ENCODE results near the gene NRIP1.

NRIP1 gene

GRCh38 chr21:15003463-15004135, 61.2 kb downstream of the NRIP1 start:
- H3K4me3 ChIP-seq (IDR thresholded peaks at IDR 0.05; ENCODE audit: insufficient read depth, low read depth, low read length), result no peak overlapping the region
- H3K4me2 ChIP-seq, result no peak overlapping the region
- no peak for TF ChIP-seq CTCF (conservative IDR thresholded peaks at IDR 0.05; ENCODE audit: low read depth, low read length)
- H3K27me3 ChIP-seq (ENCODE audit: insufficient read depth, low read depth), result no peaks in the 10 kb centered on the region
- no peak overlapping the region for H2AFZ ChIP-seq (ENCODE audit: low read depth)
- no peaks in the 10 kb centered on the region for H3K79me2 ChIP-seq (ENCODE audit: insufficient read depth, low read depth)
- H3K36me3 ChIP-seq (ENCODE audit: insufficient read depth), result no peaks in the 10 kb centered on the region
- H4K20me1 ChIP-seq (ENCODE audit: insufficient read depth), result no peaks in the 10 kb centered on the region
- no peaks in the 10 kb centered on the region for H3K4me1 ChIP-seq (ENCODE audit: low read depth, poor library complexity, severe bottlenecking)
- H3K9ac ChIP-seq, result no peak overlapping the region
- H3K27ac ChIP-seq, result no peak overlapping the region

- H2AFZ ChIP-seq (ENCODE audit: low read depth), result no peak overlapping the region
- no peaks in the 10 kb centered on the region for H3K4me1 ChIP-seq (ENCODE audit: low read depth, poor library complexity, severe bottlenecking)
- no peak overlapping the region for H3K27ac ChIP-seq
- no peak overlapping the region for H3K4me3 ChIP-seq (IDR thresholded peaks at IDR 0.05; ENCODE audit: insufficient read depth, low read depth, low read length)
- H3K27me3 ChIP-seq (ENCODE audit: insufficient read depth, low read depth), result no peaks in the 10 kb centered on the region
- H3K79me2 ChIP-seq (ENCODE audit: insufficient read depth, low read depth), result no peaks in the 10 kb centered on the region
- H3K9ac ChIP-seq, result no peak overlapping the region
- H3K4me2 ChIP-seq, result no peak overlapping the region
- no peaks in the 10 kb centered on the region for H4K20me1 ChIP-seq (ENCODE audit: insufficient read depth)
- no peaks in the 10 kb centered on the region for H3K36me3 ChIP-seq (ENCODE audit: insufficient read depth)
- TF ChIP-seq CTCF (conservative IDR thresholded peaks at IDR 0.05; ENCODE audit: low read depth, low read length), result no peak
These were observed 62.8 kb downstream of the NRIP1 start for GRCh38 chr21:15001857-15002606.

- TF ChIP-seq CTCF (conservative IDR thresholded peaks at IDR 0.05; ENCODE audit: low read depth, low read length), result no peak
- H3K27me3 ChIP-seq (ENCODE audit: insufficient read depth, low read depth), result no peaks in the 10 kb centered on the region
- H3K79me2 ChIP-seq (ENCODE audit: insufficient read depth, low read depth), result no peaks in the 10 kb centered on the region
- H3K9ac ChIP-seq, result no peak overlapping the region
- no peaks in the 10 kb centered on the region for H3K4me1 ChIP-seq (ENCODE audit: low read depth, poor library complexity, severe bottlenecking)
- H3K4me2 ChIP-seq, result no peak overlapping the region
- no peaks in the 10 kb centered on the region for H3K36me3 ChIP-seq (ENCODE audit: insufficient read depth)
- no peaks in the 10 kb centered on the region for H4K20me1 ChIP-seq (ENCODE audit: insufficient read depth)
- H3K27ac ChIP-seq, result no peak overlapping the region
- H2AFZ ChIP-seq (ENCODE audit: low read depth), result no peak overlapping the region
- no peak overlapping the region for H3K4me3 ChIP-seq (IDR thresholded peaks at IDR 0.05; ENCODE audit: insufficient read depth, low read depth, low read length)
These were observed 63.7 kb downstream of the NRIP1 start for GRCh38 chr21:15001113-15001512.

GRCh38 chr21:15000081-15000480, 64.7 kb downstream of the NRIP1 start:
- H3K27me3 ChIP-seq (ENCODE audit: insufficient read depth, low read depth), result no peaks in the 10 kb centered on the region
- no peaks in the 10 kb centered on the region for H4K20me1 ChIP-seq (ENCODE audit: insufficient read depth)
- no peaks in the 10 kb centered on the region for H3K36me3 ChIP-seq (ENCODE audit: insufficient read depth)
- no peak for TF ChIP-seq CTCF (conservative IDR thresholded peaks at IDR 0.05; ENCODE audit: low read depth, low read length)
- H3K27ac ChIP-seq, result no peak overlapping the region
- no peaks in the 10 kb centered on the region for H3K4me1 ChIP-seq (ENCODE audit: low read depth, poor library complexity, severe bottlenecking)
- no peak overlapping the region for H3K9ac ChIP-seq
- no peak overlapping the region for H3K4me2 ChIP-seq
- H2AFZ ChIP-seq (ENCODE audit: low read depth), result no peak overlapping the region
- no peak overlapping the region for H3K4me3 ChIP-seq (IDR thresholded peaks at IDR 0.05; ENCODE audit: insufficient read depth, low read depth, low read length)
- H3K79me2 ChIP-seq (ENCODE audit: insufficient read depth, low read depth), result no peaks in the 10 kb centered on the region

All from KMS-11 (cell line).